DMS53 treated with DMSO at 0.1 percent for 48 hours (cell line): ENCODE data around the gene ARHGDIG.
A peak's percentile ranks its signal among the peaks of the same experiment; 100 is the strongest.
"Not testable (repeated sequence)": the region's sequence is repeated elsewhere in the genome, so short reads cannot be mapped to it uniquely, and the experiment has no call there.

Experiments
- DNase-seq: peaks from one replicate; lab custom pipeline; 2025; ENCODE audit not compliant: unreplicated experiment; lab: John Stamatoyannopoulos, UW

Gene ARHGDIG

DNA sequence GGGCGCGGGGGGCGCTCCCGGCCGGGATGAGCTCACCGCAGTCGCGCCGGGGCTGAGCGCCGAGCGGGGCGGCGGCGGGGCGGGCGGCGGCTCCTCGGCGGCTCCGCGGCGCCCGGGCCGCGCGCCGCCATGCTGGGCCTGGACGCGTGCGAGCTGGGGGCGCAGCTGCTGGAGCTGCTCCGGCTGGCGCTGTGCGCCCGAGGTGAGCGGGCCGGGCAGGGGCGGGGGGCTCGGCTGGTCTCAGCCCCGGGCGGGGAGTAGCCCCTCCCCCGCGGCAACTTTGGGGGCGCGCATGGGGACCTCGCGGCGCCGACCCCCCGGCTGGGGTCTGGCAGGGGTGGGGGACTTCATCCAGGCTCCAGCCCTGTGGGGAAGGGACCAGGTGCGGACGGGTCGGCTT, at the start of gene ARHGDIG:
TSS of gene ARHGDIG (plus strand) at position 40 of the 400 bp plus-strand sequence. CDS start at position 130, 90 bp downstream.
- DNase-seq: no peak

- no peak for DNase-seq
Measured at GRCh38 chr16:230949-231348, 49.4 kb upstream of the ARHGDIG start.

GRCh38 chr16:234468-235305, 45.7 kb upstream of the ARHGDIG start, which contains the start of gene FAM234A:
TSS of gene FAM234A (plus strand) at chr16:234821. CDS start at chr16:254414, 19,593 bp downstream.
- peak; percentile 79 for DNase-seq

DNA sequence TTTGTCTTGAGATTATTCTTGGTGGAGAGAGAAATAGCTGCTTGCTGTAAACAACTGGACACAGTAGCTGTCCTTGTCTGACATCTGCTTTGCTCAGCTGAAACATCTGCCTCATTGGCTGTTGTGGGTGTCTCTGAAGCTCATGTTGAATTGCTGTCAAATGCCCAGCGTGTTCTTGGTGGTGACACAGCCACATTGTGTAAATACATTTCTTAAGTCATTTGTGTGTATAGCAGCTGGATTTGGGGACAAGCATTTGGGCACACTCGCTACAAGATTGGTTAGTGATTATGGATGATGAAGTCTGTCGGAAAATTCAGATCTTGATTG, 40.5 kb upstream of the ARHGDIG start:
- no peak for DNase-seq

GRCh38 chr16:240559-240958, 39.8 kb upstream of the ARHGDIG start:
- DNase-seq: no peak

DNA sequence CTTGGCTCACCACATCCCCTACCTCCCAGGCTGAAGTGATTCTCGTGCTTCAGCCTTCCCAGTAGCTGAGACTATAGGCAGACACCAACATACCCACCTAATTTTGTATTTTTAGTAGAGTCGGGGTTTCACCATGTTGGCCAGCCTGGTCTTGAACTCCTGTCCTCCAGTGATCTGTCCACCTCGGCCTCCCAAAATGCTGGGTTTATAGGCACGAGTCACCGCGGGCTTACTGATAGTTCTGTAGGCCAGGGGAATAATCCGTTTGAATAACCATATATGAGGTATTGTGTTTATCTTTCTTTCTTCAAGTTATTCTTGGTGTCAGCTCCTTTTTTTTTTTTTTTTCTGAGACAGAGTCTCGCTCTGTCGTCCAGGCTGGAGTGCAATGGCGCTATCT, 38.1 kb upstream of the ARHGDIG start:
- no peak for DNase-seq

- DNase-seq: no peak
Measured at GRCh38 chr16:243348-243747, 37.0 kb upstream of the ARHGDIG start.

GRCh38 chr16:245105-245504, 35.3 kb upstream of the ARHGDIG start:
- DNase-seq: no peak

DNA sequence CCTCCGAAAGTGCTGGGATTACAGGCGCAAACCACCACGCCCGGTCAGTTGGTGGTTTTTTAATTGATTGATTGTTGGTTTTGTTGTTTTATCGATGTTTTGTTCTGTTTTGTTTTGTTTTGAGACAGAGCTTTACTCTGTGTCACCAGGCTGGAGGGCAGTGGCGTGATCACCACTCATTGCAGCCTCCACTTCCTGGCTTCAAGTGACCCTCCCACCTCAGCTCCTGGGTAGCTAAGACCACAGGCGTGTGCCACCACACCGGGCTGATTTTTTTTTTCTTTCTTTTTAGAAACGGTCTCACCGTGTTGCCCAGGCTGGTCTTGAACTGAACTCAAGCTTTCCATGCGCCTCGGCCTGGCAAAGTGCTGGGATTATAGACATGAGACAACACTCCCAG, 33.4 kb upstream of the ARHGDIG start:
- DNase-seq: no peak

DNA sequence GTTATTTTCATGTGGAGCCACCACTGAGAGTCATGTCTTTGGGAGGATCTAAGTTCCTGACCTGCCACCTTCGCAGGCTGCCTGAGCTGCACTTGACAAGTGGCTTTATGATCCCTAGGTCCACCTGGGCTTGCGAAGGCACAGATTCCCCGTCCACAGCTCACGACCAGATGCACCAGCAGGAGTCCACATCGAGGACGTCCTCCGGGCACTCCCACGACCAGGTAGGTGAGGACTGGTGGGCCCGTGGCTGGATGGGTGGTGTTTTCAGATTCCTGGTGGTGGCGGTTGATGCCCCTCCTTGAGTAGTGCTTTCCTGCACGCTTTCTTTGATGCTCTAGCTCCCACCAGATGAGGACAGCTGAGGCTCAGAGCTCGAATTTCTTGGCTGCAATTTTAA, 31.0 kb upstream of the ARHGDIG start:
- DNase-seq: no peak

GRCh38 chr16:252366-253337, 27.7 kb upstream of the ARHGDIG start:
- DNase-seq: no peak

DNA sequence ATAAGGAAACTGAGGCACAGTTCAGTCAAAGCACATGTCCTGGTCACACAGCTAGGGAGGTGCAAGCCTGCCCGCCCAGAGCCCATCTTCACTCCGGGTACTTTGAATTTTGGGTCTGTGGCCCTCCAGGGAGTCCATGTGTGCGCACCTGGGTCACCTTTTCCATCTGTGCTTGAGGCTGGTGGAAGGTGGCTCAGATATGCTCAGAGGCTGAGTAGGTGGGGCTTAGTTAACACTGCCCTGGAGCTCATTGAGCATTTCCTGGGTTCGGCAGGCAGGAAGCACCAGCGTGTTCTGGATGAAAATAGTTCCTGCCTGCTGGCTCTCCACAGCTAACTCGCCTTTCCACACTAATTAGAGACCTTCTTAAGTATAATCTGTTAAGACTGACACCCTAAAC, 26.6 kb upstream of the ARHGDIG start:
- DNase-seq: no peak

DNA sequence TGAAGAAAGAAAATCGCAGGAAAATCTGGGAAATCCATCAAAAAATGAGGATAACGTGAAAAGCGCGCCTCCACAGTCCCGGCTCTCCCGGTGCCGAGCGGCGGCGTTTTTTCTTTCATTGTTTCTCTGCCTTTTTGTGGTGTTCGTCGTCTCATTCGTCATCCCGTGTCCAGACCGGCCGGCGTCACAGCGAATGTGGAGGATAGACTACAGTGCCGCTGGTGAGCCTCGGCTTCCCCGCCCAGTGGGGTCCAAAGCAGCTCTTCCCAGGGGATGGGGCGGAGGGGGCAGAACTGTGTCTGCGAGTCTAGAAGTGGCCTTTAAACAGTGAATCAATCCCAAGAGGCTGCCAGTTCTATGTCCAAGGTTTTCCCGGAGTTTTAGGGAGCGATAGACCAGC, 25.9 kb upstream of the ARHGDIG start:
- DNase-seq: no peak

DNA sequence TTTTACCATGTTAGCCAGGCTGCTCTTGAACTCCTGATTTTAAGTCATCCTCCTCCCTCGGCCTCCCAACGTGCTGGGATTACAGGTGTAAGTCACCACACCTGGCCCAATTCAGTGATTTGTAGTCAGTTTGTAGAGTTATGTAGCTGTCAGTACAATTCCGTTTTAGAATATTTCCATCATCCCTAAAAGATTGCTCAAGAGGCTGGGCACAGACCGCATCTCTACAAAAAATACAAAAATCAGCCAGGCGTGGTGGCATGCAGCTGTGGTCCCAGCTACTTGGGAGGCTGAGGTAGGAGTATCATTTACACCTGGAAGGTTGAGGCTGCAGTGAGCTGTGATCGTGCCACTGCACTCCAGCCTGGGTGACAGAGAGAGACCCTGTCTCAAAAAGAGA, 25.2 kb upstream of the ARHGDIG start:
- no peak for DNase-seq

GRCh38 chr16:258091-258490, 22.3 kb upstream of the ARHGDIG start:
- not testable (repeated sequence) for DNase-seq

DNA sequence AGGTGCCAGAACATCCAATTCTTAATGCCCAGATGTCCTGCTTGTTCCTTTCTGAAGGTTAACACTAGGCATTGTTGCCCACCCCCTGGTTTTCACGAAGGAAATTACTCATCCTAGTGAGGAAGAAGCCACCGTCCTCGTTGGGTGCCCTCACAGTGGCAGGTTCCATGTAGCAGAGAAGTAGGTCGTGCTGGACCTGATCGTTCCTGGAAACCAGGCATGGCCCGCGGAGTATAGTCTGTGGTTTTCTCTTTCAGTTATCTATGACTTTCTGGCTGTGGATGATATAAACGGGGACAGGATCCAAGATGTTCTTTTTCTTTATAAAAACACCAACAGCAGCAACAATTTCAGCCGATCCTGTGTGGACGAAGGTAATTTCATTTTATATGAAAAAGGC, 21.2 kb upstream of the ARHGDIG start:
- no peak for DNase-seq

- DNase-seq: no peak
Measured at GRCh38 chr16:259814-260253, 20.6 kb upstream of the ARHGDIG start.

- no peak for DNase-seq
Measured at GRCh38 chr16:260326-260725, 20.1 kb upstream of the ARHGDIG start.

- no peak for DNase-seq
Measured at GRCh38 chr16:261031-261691, 19.2 kb upstream of the ARHGDIG start.

- no peak for DNase-seq
Measured at GRCh38 chr16:262121-262745, 18.2 kb upstream of the ARHGDIG start.
